Transverse colon (tissue), 4 donors: ENCODE data around the gene MAP3K1. TPM values are rescaled to one million over a fixed set of nuclear protein-coding genes. Genes with fewer than 3 reads are reported as not detected.

Experiments used
- DNase-seq: peaks from one replicate; pipeline ENCODE4 v3.0.0-alpha.2; 2019
- H3K27ac ChIP-seq, 4 donors: fragments of 200-600 bp; sonication (generic); 2 replicates each; pipeline ENCODE4 v1.5.1; 2016 to 2018; ENCODE audit warnings: inconsistent platforms in 4 of 4
- H3K27me3 ChIP-seq: fragments of 200-600 bp; sonication (generic); 2 replicates; pipeline ENCODE4 v1.5.1; 2017; ENCODE audit warnings: inconsistent platforms
- H3K36me3 ChIP-seq, 4 donors: fragments of 200-600 bp; sonication (generic); 2 replicates each; pipeline ENCODE4 v1.5.1; 2017 to 2019; ENCODE audit warnings: inconsistent platforms in 4 of 4
- H3K4me1 ChIP-seq, 4 donors: fragments of 200-600 bp; sonication (generic); 2 replicates each; pipeline ENCODE4 v1.5.1; 2017 to 2020; ENCODE audit warnings: inconsistent platforms in 4 of 4
- H3K4me3 ChIP-seq, 4 donors: fragments of 200-600 bp; sonication (generic); 1 replicate in 1 of 4; 2 replicates in 3 of 4; pipeline versions ENCODE4 v1.5.1 to v1.6.1; 2017 to 2019; ENCODE audit warnings: inconsistent platforms in 4 of 4
- H3K9me3 ChIP-seq, 2 donors: fragments of 200-600 bp; sonication (generic); 2 replicates each; pipeline ENCODE4 v1.5.1; 2017 to 2019; ENCODE audit warnings: inconsistent platforms in 2 of 2
- CTCF ChIP-seq, 5 experiments: fragments of 200-600 bp in 3 of 5; fragments of 450-650 bp in 2 of 5; sonication (generic) in 3 of 5; IDR thresholded peaks; 1 replicate in 2 of 5; 2 replicates in 3 of 5; pipeline ENCODE4 v1.5.1; 2016 to 2017; ENCODE audit warnings: antibody characterized with exemption in 5 of 5, inconsistent platforms in 3 of 5, mild to moderate bottlenecking in 2 of 5, moderate library complexity in 1 of 5
- EP300 ChIP-seq: sonication (generic); formaldehyde crosslinking; IDR thresholded peaks from one replicate; pipeline ENCODE4 v1.6.1; 2017; ENCODE audit warnings: antibody characterized with exemption, low read depth
- POLR2A ChIP-seq: fragments of 450-650 bp; IDR thresholded peaks from one replicate; pipeline ENCODE4 v1.6.1; 2016; ENCODE audit warnings: antibody characterized with exemption, mild to moderate bottlenecking, moderate library complexity
- POLR2AphosphoS5 ChIP-seq, 3 donors: sonication (generic); formaldehyde crosslinking; IDR thresholded peaks; one replicate each; pipeline ENCODE4 v1.6.1; 2016; ENCODE audit warnings: antibody characterized with exemption in 3 of 3
- WGBS, 2 donors: methylation state at CpG; one replicate each; pipeline ENCODE4 v1.1.5; 2018; ENCODE audit warnings: low coverage in 1 of 2; 5-methylcytosine and 5-hydroxymethylcytosine counted together
- in situ Hi-C, 4 donors: fragments of 200-750 bp; cut with MboI; loops; one replicate each; pipeline versions ENCODE4 v1.15.0 to v1.15.1; 2017; ENCODE audit warnings: low sequenced_read_pairs in 3 of 4, low pct_ligation_motif_present in 1 of 4, low pct_unique_long_range_greater_than_20kb in 1 of 4
- intact Hi-C: fragments of 100-400 bp; cut with DNase I; formaldehyde crosslinking; loops from one replicate; pipeline ENCODE4 v1.15.1; 2023; ENCODE audit warnings: low total_unique reads
- total RNA-seq, 4 donors: library from RNA; depleted of rRNA; stranded (reverse); fragments of >200 nt; gene quantifications; one replicate each; pipeline ENCODE4 v1.1.0, GENCODE V29; 2016

The MAP3K1 gene
- total RNA-seq, 4 donors from 2014 or later, result 8.6 to 17.3 (median 12.4) TPM

GRCh38 chr5:56854920-56855319 lies 39.6 kb downstream of the MAP3K1 start:
- WGBS, 2 donors, result 81% methylated on average over 1 of the region's 1 CpG; no CpG with 5 or more reads in 1 of the 2 donors
- H3K4me1 ChIP-seq, result peaks cover 6 to 69% (median 22%) of the 10 kb centered on the region in 4 donors

GRCh38 chr5:56856541-56857178 lies 41.3 kb downstream of the MAP3K1 start:
- H3K9me3 ChIP-seq, result no peaks in the 10 kb centered on the region
- 76 to 78% methylated on average over 5 of the region's 5 CpGs for WGBS, 2 donors
- no peak for TF ChIP-seq POLR2A
- no peak for TF ChIP-seq EP300
- TF ChIP-seq CTCF (IDR thresholded peaks at IDR 0.05), result no peak
- DNase-seq, result no peak
- no peaks in the 10 kb centered on the region for H3K27me3 ChIP-seq
- peaks cover 6 to 53% (median 11%) of the 10 kb centered on the region in 4 donors for H3K4me1 ChIP-seq
- intact Hi-C loops (no loop called here), in situ Hi-C loops (loop anchor here in 1 of 4 donors (25.0 kb wide), 1 partner anchor 869 kb away; the partner anchor contains the start of gene IL6ST)
- H3K27ac ChIP-seq, result no peak overlapping the region
- H3K36me3 ChIP-seq, result peaks cover 0 to 19% (median 0%) of the 10 kb centered on the region in 4 donors
- no peak overlapping the region for H3K4me3 ChIP-seq

More at GRCh38 chr5:56854920-56855319, 39.6 kb downstream of the MAP3K1 start:
- intact Hi-C loops, result no loop called here
- no peak for TF ChIP-seq EP300
- TF ChIP-seq POLR2A, result no peak
- TF ChIP-seq CTCF (IDR thresholded peaks at IDR 0.05), result no peak
- TF ChIP-seq POLR2AphosphoS5 (IDR thresholded peaks at IDR 0.05), result no peak
- Histone ChIP-seq H3K27me3 (no peaks in the 10 kb centered on the region), H3K36me3 (peaks cover 0 to 8% (median 0%) of the 10 kb centered on the region in 4 donors), H3K27ac (no peak overlapping the region), H3K4me3 (no peak overlapping the region), H3K9me3 (no peaks in the 10 kb centered on the region)
- in situ Hi-C loops, result loop anchor here in 1 of 4 donors (25.0 kb wide), 1 partner anchor 868 kb away; the partner anchor contains the start of gene IL6ST
- no peak for DNase-seq

- peaks cover 0 to 30% (median 7%) of the 10 kb centered on the region in 4 donors for H3K4me1 ChIP-seq
- H3K4me3 ChIP-seq, result no peak overlapping the region
- 76 to 81% methylated on average over 2 of the region's 2 CpGs for WGBS, 2 donors
- H3K9me3 ChIP-seq, result no peaks in the 10 kb centered on the region
- H3K36me3 ChIP-seq, result peaks cover 0 to 19% (median 0%) of the 10 kb centered on the region in 4 donors
- no peaks in the 10 kb centered on the region for H3K27me3 ChIP-seq
- DNase-seq, result no peak
- TF ChIP-seq EP300, result no peak
- no peak for TF ChIP-seq POLR2AphosphoS5 (IDR thresholded peaks at IDR 0.05)
- TF ChIP-seq POLR2A, result no peak
- TF ChIP-seq CTCF (IDR thresholded peaks at IDR 0.05), result no peak
- no peak overlapping the region for H3K27ac ChIP-seq
- intact Hi-C loops, result no loop called here
- in situ Hi-C loops, result loop anchor here in 1 of 4 donors (25.0 kb wide), 1 partner anchor 872 kb away; the partner anchor contains the start of gene IL6ST
These were observed 43.6 kb downstream of the MAP3K1 start for GRCh38 chr5:56858777-56859442.

GRCh38 chr5:56861893-56862485 lies 46.6 kb downstream of the MAP3K1 start:
- DNase-seq, result no peak
- in situ Hi-C loops, result loop anchor here in 1 of 4 donors (25.0 kb wide), 1 partner anchor 875 kb away; the partner anchor contains the start of gene IL6ST
- Histone ChIP-seq H3K4me1 (peaks cover 0 to 1% (median 0%) of the 10 kb centered on the region in 4 donors), H3K4me3 (no peak overlapping the region), H3K27me3 (no peaks in the 10 kb centered on the region), H3K27ac (no peak overlapping the region), H3K36me3 (peaks cover 0 to 19% (median 3%) of the 10 kb centered on the region in 4 donors), H3K9me3 (no peaks in the 10 kb centered on the region)
- WGBS, 2 donors, result 89 to 91% methylated on average over 2 to 4 of the region's 4 CpGs
- TF ChIP-seq POLR2A, result no peak
- TF ChIP-seq EP300, result no peak
- no peak for TF ChIP-seq CTCF (IDR thresholded peaks at IDR 0.05)
- TF ChIP-seq POLR2AphosphoS5 (IDR thresholded peaks at IDR 0.05), result no peak
- intact Hi-C loops, result no loop called here
